Breast epithelium (tissue), 3 donors: ENCODE data around the gene NQO2.

ENCODE experiments used
- POLR2A ChIP-seq: fragments of 450-650 bp; IDR thresholded peaks from one replicate; pipeline ENCODE4 v1.6.1; 2016; ENCODE audit warnings: antibody characterized with exemption, mild to moderate bottlenecking, moderate library complexity
- POLR2AphosphoS5 ChIP-seq, 3 donors: sonication (generic); formaldehyde crosslinking; IDR thresholded peaks; one replicate each; pipeline ENCODE4 v1.6.1; 2017; ENCODE audit warnings: antibody characterized with exemption in 3 of 3
- TF ChIP-seq, protein P1 (sequence below), 3 donors: fragments of 450-650 bp; IDR thresholded peaks; one replicate each; pipeline ENCODE4 v1.5.1; 2016 to 2017; ENCODE audit warnings: antibody characterized with exemption in 3 of 3, mild to moderate bottlenecking in 3 of 3, moderate library complexity in 3 of 3

DNA sequence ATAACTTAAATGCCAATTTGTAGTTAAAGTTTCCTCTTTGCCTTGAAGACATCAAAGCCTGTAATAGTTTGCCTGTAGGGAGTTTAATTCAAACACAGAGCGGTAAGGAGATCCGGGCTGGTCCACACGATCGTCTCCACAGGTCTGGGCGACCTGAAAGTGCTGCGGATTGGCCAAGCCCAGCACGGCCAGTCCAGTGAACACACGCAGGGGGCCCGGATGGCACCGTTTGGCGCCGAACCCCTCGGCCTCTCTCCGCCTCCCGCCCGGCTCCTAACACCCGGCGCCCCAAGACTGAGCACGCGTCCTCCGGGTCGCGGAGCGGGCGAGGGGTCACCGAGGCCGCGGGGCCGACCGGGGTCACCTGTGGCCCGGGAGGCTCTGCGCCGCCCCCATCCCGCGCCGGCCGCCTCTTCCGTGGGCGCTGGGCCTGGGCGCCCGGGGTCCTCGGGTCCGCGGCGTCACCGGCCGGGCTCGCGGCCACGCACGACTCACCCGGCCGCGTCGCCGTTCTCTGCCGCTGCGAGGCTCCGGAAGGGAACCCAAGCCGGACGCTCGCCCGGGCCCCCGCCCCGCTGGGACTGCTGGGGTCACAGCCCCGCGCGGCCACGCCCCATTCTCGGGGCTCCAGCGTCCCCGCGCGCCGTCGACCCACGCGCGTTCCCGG lies 28.8 kb upstream of the NQO2 start:
- TF ChIP-seq POLR2AphosphoS5 (IDR thresholded peaks at IDR 0.05) (no peak), POLR2A (no peak)
- TF ChIP-seq, protein P1, sequence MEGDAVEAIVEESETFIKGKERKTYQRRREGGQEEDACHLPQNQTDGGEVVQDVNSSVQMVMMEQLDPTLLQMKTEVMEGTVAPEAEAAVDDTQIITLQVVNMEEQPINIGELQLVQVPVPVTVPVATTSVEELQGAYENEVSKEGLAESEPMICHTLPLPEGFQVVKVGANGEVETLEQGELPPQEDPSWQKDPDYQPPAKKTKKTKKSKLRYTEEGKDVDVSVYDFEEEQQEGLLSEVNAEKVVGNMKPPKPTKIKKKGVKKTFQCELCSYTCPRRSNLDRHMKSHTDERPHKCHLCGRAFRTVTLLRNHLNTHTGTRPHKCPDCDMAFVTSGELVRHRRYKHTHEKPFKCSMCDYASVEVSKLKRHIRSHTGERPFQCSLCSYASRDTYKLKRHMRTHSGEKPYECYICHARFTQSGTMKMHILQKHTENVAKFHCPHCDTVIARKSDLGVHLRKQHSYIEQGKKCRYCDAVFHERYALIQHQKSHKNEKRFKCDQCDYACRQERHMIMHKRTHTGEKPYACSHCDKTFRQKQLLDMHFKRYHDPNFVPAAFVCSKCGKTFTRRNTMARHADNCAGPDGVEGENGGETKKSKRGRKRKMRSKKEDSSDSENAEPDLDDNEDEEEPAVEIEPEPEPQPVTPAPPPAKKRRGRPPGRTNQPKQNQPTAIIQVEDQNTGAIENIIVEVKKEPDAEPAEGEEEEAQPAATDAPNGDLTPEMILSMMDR (IDR thresholded peaks at IDR 0.05), result no peak
